Stimulated activated CD4-positive, alpha-beta T cell treated with anti-CD3 and anti-CD28 coated beads, Interleukin-2, amount 100 ng/mL, for 4 hours (primary cell): ENCODE data around the gene KCNK7.
A peak's percentile ranks its signal among the peaks of the same experiment; 100 is the strongest.

Experiments
- DNase-seq: peaks from one replicate; pipeline ENCODE4 v3.0.0-alpha.2; 2020; ENCODE audit warnings: low read depth

Gene KCNK7

GRCh38 chr11:65586676-65587075, 8.9 kb downstream of the KCNK7 start:
- no peak for DNase-seq

GRCh38 chr11:65586247-65586630, 9.4 kb downstream of the KCNK7 start:
- no peak for DNase-seq

DNA sequence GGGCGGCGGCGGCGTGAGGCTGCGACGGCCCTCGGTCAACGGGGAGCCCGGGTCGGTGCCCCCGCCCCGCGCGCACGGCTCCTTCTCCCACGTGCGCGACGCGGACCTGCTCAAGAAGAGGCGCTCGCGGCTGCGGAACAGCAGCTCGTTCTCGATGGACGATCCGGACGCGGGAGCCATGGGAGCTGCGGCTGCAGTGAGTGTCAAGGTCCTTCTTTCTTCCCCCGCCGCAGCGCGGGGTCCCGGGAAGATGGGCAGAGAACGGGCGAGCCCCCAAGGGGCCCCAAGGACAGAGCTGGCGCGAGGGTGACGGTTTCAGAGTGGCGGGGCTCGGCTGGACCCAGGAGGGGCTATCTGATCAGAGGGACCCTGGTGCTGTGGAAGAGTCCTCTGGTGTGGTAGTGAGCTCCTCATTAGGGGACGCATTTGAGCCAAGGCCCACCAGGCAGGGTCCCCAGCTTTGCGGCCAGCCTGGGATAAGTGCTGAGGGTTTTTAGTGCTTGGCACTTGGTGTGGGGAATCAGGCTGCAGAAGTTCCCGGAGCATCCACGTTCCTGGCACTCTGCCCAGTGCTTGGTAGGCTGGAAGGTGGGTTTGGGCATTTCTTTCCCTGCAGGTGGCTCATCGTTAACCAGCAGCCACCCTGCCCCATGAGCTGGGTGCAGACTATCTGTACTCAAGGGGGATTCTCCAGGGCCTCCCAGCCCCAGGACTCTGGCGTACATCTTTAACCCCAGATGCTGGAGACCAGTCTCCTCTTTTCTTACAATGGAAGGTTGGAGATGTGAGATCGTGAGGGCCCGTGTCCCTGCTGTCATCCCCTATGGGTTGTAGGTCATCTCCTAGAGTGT, 10.0 kb downstream of the KCNK7 start:
- DNase-seq, result no peak

DNA sequence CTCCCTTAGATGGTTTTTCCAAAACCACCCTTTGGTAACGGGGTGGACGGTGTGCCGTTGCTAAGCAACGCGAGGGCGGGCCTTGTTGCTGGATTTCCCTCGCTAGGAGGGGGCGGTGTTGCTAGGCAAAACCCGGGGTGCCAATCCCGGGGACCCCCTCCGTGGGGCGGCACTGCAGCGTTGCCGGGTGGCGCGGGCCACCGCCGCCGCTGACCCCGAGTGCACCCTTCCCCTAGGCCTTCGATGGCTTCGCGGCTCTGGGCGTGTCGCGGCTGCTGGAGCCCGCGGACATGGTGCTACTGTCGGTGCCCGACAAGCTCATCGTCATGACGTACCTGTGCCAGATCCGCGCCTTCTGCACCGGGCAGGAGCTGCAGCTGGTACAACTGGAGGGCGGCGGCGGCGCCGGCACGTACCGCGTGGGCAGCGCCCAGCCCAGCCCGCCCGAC, 10.9 kb downstream of the KCNK7 start:
- DNase-seq, result no peak

DNA sequence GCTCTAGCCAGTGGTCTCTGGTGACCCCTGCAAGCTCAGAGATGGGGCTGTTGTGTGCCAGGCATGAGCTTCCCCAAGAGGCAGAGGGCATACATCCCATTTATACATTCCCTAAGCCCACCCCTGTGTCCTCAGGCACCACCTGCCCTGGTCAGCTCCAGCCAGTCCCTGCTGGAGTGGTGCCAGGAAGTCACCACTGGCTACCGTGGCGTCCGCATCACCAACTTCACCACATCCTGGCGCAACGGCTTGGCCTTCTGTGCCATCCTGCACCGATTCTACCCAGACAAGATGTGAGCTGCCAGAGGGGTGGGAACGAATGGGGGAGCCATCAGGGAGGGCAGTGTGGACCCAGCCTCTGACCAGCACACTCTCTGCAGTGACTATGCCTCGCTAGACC, 11.5 kb downstream of the KCNK7 start:
- DNase-seq, result no peak

DNA sequence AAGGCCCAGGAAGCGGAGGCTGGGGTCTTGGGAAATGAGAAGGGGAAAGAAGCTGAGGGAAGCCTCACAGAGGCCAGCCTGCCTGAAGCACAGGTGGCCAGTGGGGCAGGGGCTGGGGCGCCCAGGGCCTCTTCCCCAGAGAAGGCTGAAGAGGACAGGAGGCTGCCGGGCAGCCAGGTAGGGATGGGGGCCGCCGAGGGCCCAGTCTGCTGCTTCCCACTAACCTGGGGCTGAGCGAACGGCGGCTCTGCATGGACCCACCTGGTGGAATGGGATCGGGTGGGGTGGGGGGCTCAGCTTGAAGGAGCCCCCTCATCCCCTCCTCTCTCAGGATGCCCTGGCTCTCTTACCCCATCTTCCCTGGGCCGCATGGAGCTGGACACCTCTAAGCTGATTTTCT, 12.0 kb downstream of the KCNK7 start:
- DNase-seq, result no peak

DNA sequence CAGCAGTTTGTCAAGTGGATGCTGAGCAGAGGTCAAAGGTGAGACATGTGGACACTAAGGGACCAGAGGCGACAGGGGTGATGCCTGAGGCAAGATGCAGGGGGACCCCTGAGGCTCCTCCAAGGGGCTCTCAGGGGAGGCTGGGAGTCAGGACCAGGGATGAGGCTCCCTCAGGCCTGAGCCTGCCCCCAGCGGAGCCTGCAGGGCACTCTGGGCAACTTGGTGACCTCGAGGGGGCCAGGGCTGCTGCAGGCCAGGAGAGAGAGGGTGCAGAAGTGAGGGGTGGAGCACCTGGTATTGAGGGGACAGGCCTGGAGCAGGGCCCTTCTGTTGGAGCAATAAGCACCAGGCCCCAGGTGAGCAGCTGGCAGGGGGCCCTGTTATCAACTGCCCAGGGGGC, 13.7 kb downstream of the KCNK7 start:
- no peak for DNase-seq

- DNase-seq, result no peak
Measured at GRCh38 chr11:65580756-65581155, 14.8 kb downstream of the KCNK7 start.

DNA sequence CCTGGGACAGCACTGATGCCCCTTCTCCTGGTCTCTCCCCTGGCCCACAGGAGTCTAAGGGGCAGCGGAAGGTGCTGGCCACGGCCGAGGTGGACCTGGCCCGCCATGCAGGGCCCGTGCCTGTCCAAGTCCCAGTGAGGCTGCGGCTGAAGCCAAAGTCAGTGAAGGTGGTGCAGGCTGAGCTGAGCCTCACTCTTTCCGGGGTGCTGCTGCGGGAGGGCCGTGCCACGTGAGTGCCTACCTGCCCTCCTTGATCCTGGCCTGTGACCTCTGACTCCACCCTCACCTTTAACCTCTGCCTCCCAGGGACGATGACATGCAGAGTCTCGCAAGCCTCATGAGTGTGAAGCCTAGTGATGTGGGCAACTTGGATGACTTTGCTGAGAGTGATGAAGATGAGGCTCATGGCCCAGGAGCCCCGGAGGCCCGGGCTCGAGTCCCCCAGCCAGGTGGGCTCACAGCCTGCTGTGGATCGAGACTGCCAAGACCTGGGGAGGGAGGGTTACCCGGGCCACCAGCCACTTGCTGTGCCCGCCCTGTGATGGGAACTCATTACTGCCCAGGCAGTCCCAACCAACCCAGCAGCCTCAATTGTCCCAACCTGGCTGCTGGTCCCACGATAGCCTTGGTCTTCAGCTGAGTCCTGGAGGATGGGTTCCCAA, 15.4 kb downstream of the KCNK7 start:
- no peak for DNase-seq

DNA sequence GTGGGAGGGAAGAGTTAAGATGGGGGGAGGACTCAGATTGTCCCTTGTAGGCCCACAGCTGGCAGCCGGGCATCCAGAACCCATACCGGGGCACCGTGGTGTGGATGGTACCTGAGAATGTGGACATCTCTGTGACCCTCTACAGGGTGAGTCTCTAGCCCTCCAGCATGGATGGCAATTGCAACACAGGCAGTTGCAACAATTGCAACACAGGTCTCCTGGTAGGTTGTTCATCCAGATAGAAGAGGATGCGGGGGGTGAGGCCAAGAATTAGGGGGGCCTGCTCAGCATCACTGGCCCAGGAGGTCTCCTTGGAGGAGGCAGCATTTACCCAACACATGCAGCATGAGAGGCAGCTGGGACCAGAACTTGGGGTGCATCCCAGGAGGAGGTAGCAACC, 16.3 kb downstream of the KCNK7 start:
- no peak for DNase-seq

GRCh38 chr11:65578667-65579066, 16.9 kb downstream of the KCNK7 start:
- DNase-seq, result no peak

GRCh38 chr11:65578134-65578533, 17.5 kb downstream of the KCNK7 start:
- no peak for DNase-seq

DNA sequence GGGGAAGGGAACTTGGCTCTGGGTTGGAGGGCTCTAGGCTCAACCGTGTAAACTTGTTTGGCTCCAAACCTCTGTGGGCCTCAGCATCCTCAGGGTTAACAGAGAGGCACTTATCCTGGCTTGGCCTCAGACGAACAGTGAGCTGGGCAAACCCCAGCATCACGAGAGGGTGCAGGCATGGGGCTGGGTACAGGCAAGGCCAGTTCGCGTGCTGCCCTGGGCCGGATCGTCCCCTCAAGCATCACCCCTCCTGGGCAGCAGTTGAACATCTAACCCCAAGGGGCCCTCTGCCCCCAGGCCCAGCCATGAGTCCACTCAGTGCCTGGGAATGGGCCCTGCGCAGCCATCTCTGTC, 17.9 kb downstream of the KCNK7 start:
- DNase-seq, result no peak

DNA sequence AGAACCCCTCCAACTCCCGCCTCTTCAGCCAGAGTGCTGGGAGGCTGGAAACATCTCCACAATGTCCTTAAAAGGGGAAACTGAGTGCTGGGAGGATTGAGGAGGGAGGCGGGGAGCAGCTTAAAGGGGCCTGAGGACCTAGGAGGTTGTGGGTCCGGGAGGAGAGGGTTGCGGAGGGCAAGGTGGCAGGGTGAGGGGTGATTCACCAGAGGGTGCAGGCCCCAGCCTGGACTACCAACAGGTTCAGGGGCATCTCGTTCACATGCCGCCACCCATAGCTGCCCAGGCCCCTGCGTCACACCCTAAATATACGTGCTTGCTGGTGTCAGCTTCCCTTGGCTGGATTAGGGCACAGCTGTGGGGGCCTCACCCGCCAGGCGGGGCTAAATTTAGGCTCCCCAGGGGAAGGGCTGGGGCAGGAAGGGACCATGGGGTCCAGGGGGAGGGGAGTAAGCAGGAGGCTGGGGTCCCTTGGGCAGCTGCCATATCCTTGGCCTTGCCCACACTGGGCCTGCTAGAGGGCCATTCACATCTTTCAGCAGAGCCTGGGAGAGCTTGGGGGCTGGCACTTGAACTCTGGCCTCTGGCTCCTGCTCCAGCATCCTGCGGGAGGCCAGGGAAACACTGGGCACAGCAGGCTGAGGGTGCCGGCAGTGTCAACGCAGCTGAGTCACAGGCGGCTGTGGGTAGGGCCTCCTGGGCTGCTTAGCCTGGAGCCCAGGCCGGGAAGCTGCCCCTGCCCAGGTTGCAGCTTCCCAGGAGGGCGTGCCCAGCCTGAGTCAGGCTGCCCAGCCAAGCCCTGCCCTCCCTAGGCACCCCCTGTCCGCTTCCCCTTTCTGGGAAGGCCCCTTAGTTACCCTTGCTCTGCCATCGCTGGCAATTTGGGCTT, 18.5 kb downstream of the KCNK7 start:
- DNase-seq, result no peak

DNA sequence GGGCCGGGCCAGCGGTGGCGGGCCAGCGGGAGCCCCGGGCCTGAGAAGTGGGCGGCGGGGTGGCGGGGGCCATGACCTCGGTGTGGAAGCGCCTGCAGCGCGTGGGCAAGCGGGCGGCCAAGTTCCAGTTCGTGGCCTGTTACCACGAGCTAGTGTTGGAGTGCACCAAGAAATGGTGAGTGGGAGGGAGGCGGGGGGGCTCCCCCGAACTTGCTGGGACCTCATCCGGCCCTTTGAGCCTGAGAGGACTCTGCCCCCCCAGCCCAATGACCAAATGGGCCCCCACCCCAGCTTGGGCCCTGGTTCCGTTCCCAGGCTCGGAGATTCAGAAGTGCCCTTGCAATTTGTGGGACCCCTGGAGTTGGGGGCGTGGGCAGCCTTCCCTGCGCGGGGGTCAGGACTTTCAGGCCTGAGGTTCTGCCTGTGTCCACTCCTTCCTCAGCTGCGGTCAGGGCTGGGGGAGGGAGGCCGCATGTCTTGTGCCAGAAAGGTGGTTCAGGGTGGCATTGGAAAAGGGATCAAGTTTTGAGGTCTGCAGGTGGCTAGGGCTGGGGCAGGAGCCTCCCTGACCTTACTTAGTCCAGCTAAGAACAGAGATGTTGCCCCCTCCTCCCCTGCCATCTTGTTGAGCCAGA, 19.3 kb downstream of the KCNK7 start:
- no peak for DNase-seq

- peak; percentile 73 for DNase-seq
Measured at GRCh38 chr11:65575568-65576231, 19.9 kb downstream of the KCNK7 start, which contains the start of gene EHBP1L1. Gene EHBP1L1 (plus strand): TSS chr11:65576053. CDS start chr11:65576303, 250 bp downstream.

GRCh38 chr11:65574811-65575567, 20.6 kb downstream of the KCNK7 start:
- no peak for DNase-seq

GRCh38 chr11:65574109-65574810, 21.3 kb downstream of the KCNK7 start:
- peak; percentile 78 for DNase-seq

- DNase-seq, result no peak
Measured at GRCh38 chr11:65573391-65574079, 22.1 kb downstream of the KCNK7 start.
